Neural cell (in vitro differentiated cells): ENCODE results near the gene E2F4.

ENCODE experiments used
- EP300 ChIP-seq: fragments of 450-650 bp; conservative IDR thresholded peaks from 2 replicates; pipeline ENCODE4 v1.6.1; 2014; ENCODE audit warnings: antibody characterized with exemption, mild to moderate bottlenecking, moderate library complexity; ENCODE audit not compliant: poor library complexity, severe bottlenecking
- EZH2 ChIP-seq: fragments of 200-600, 300-800 bp; shearing (Covaris generic), sonication (generic); IDR thresholded peaks from 2 replicates; pipeline ENCODE4 v1.6.1; 2014; ENCODE audit warnings: antibody characterized with exemption, low read length, borderline replicate concordance, mild to moderate bottlenecking; ENCODE audit not compliant: insufficient read depth, poor library complexity, severe bottlenecking
- MXI1 ChIP-seq: fragments of 450-650 bp; conservative IDR thresholded peaks from 2 replicates; pipeline ENCODE4 v1.6.1; 2014; ENCODE audit warnings: antibody characterized with exemption, mild to moderate bottlenecking; ENCODE audit not compliant: poor library complexity, severe bottlenecking
- POLR2AphosphoS5 ChIP-seq: IDR thresholded peaks from 2 replicates; pipeline ENCODE4 v1.6.1; 2012
- RAD21 ChIP-seq: fragments of 450-650 bp; conservative IDR thresholded peaks from 2 replicates; pipeline ENCODE4 v1.6.1; 2014; ENCODE audit warnings: antibody characterized with exemption, mild to moderate bottlenecking, moderate library complexity
- TF ChIP-seq, protein P1 (sequence below): fragments of 450-650 bp; IDR thresholded peaks from 2 replicates; pipeline ENCODE4 v1.5.1; 2014; ENCODE audit warnings: antibody characterized with exemption, mild to moderate bottlenecking, moderate library complexity; ENCODE audit not compliant: poor library complexity, severe bottlenecking
- TF ChIP-seq, protein P2 (sequence below): IDR thresholded peaks from 2 replicates; pipeline ENCODE4 v1.6.1; 2012; ENCODE audit warnings: borderline replicate concordance

DNA sequence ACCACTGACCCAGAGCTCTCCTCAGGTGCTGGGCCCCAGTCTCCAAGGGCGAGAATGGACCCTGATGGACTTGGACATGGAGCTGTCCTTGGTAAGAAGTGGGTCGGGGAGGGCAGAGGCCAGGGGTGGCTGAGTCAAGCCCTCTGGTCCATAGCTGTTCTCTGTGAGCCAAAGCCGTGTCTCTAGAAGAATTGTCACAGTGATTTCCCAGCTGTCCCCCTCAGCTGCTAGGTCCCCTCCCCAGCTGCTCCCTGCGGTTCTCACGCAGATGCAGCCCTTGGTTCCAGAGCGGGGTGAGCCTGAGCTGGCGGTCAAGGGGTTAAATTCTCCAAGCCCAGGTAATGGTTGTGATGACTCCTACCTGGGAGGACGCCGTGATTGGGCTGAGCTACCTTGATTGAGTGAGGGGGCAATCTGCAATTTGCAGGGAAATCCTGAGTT is 22.9 kb upstream of the E2F4 start:
- TF ChIP-seq, protein P1, sequence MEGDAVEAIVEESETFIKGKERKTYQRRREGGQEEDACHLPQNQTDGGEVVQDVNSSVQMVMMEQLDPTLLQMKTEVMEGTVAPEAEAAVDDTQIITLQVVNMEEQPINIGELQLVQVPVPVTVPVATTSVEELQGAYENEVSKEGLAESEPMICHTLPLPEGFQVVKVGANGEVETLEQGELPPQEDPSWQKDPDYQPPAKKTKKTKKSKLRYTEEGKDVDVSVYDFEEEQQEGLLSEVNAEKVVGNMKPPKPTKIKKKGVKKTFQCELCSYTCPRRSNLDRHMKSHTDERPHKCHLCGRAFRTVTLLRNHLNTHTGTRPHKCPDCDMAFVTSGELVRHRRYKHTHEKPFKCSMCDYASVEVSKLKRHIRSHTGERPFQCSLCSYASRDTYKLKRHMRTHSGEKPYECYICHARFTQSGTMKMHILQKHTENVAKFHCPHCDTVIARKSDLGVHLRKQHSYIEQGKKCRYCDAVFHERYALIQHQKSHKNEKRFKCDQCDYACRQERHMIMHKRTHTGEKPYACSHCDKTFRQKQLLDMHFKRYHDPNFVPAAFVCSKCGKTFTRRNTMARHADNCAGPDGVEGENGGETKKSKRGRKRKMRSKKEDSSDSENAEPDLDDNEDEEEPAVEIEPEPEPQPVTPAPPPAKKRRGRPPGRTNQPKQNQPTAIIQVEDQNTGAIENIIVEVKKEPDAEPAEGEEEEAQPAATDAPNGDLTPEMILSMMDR: no peak
- TF ChIP-seq EP300: no peak
- TF ChIP-seq MXI1: no peak
- TF ChIP-seq RAD21: no peak
- no peak for TF ChIP-seq EZH2
- no peak for TF ChIP-seq POLR2AphosphoS5
- TF ChIP-seq, protein P2, sequence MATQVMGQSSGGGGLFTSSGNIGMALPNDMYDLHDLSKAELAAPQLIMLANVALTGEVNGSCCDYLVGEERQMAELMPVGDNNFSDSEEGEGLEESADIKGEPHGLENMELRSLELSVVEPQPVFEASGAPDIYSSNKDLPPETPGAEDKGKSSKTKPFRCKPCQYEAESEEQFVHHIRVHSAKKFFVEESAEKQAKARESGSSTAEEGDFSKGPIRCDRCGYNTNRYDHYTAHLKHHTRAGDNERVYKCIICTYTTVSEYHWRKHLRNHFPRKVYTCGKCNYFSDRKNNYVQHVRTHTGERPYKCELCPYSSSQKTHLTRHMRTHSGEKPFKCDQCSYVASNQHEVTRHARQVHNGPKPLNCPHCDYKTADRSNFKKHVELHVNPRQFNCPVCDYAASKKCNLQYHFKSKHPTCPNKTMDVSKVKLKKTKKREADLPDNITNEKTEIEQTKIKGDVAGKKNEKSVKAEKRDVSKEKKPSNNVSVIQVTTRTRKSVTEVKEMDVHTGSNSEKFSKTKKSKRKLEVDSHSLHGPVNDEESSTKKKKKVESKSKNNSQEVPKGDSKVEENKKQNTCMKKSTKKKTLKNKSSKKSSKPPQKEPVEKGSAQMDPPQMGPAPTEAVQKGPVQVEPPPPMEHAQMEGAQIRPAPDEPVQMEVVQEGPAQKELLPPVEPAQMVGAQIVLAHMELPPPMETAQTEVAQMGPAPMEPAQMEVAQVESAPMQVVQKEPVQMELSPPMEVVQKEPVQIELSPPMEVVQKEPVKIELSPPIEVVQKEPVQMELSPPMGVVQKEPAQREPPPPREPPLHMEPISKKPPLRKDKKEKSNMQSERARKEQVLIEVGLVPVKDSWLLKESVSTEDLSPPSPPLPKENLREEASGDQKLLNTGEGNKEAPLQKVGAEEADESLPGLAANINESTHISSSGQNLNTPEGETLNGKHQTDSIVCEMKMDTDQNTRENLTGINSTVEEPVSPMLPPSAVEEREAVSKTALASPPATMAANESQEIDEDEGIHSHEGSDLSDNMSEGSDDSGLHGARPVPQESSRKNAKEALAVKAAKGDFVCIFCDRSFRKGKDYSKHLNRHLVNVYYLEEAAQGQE: no peak
